Measurements from ENCODE around the gene MYOM1.

MYOM1 gene

GRCh38 chr18:3216987-3217386 is 2.8 kb downstream of the MYOM1 start:
- no peaks in the 10 kb centered on the region for H3K9me3 ChIP-seq (ENCODE audit: insufficient read depth, low read length)
- DNase-seq (ENCODE audit: low read depth, low spot score), result no peak
- no peaks in the 10 kb centered on the region for H3K27me3 ChIP-seq (ENCODE audit: insufficient read depth, insufficient read length)
- TF ChIP-seq YY1 (IDR thresholded peaks at IDR 0.05; ENCODE audit: insufficient read depth, insufficient read length), result no peak
- no peak for TF ChIP-seq ZNF274 (IDR thresholded peaks at IDR 0.05; ENCODE audit: low read depth, low read length)
- TF ChIP-seq SUZ12 (IDR thresholded peaks at IDR 0.05; ENCODE audit: extremely low read depth, insufficient read depth, insufficient read length), result no peak
- no peak overlapping the region for H3K9ac ChIP-seq (ENCODE audit: insufficient read length, low read depth)
- no peaks in the 10 kb centered on the region for H3K4me1 ChIP-seq (ENCODE audit: insufficient read depth, insufficient read length)
- no peak overlapping the region for H3K4me3 ChIP-seq (ENCODE audit: insufficient read length, low read depth)
- no peaks in the 10 kb centered on the region for H3K36me3 ChIP-seq (ENCODE audit: insufficient read depth, insufficient read length, low read length)

- Histone ChIP-seq H3K4me1 (ENCODE audit: insufficient read depth, insufficient read length) (no peaks in the 10 kb centered on the region), H3K4me3 (ENCODE audit: insufficient read length, low read depth) (no peak overlapping the region), H3K9me3 (ENCODE audit: insufficient read depth, low read length) (no peaks in the 10 kb centered on the region), H3K9ac (ENCODE audit: insufficient read length, low read depth) (no peak overlapping the region), H3K27me3 (ENCODE audit: insufficient read depth, insufficient read length) (no peaks in the 10 kb centered on the region), H3K36me3 (ENCODE audit: insufficient read depth, insufficient read length, low read length) (no peaks in the 10 kb centered on the region)
- DNase-seq (ENCODE audit: low read depth, low spot score), result no peak
- no peak for TF ChIP-seq ZNF274 (IDR thresholded peaks at IDR 0.05; ENCODE audit: low read depth, low read length)
- no peak for TF ChIP-seq SUZ12 (IDR thresholded peaks at IDR 0.05; ENCODE audit: extremely low read depth, insufficient read depth, insufficient read length)
- TF ChIP-seq YY1 (IDR thresholded peaks at IDR 0.05; ENCODE audit: insufficient read depth, insufficient read length), result no peak
Measured at GRCh38 chr18:3214855-3215637, 4.7 kb downstream of the MYOM1 start.

- Histone ChIP-seq H3K27me3 (ENCODE audit: insufficient read depth, insufficient read length) (no peaks in the 10 kb centered on the region), H3K4me1 (ENCODE audit: insufficient read depth, insufficient read length) (no peaks in the 10 kb centered on the region), H3K36me3 (ENCODE audit: insufficient read depth, insufficient read length, low read length) (no peaks in the 10 kb centered on the region), H3K9ac (ENCODE audit: insufficient read length, low read depth) (no peak overlapping the region), H3K4me3 (ENCODE audit: insufficient read length, low read depth) (no peak overlapping the region), H3K9me3 (ENCODE audit: insufficient read depth, low read length) (no peaks in the 10 kb centered on the region)
- no peak for TF ChIP-seq YY1 (IDR thresholded peaks at IDR 0.05; ENCODE audit: insufficient read depth, insufficient read length)
- no peak for TF ChIP-seq ZNF274 (IDR thresholded peaks at IDR 0.05; ENCODE audit: low read depth, low read length)
- no peak for TF ChIP-seq SUZ12 (IDR thresholded peaks at IDR 0.05; ENCODE audit: extremely low read depth, insufficient read depth, insufficient read length)
- DNase-seq (ENCODE audit: low read depth, low spot score), result no peak
Measured at GRCh38 chr18:3213300-3214059, 6.3 kb downstream of the MYOM1 start.

DNA sequence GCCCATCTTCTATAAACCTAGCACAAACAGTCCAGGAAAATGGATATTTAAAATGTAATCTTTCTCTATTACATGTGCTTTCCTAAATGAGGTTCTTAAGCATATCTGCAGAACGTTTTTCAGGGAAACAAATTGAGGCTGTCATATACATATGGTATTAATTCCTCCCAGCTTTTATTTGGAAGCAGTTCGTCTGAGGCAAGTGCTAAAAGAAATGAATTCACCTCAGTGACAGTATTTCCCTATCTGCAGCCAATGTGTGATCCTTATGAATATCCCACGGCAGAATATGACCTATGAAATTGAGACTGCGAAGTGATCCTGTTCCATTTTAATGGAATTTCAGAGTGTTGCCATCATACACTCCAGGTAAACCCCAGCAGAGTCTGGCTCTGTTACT is 7.1 kb downstream of the MYOM1 start:
- Histone ChIP-seq H3K4me3 (ENCODE audit: insufficient read length, low read depth) (no peak overlapping the region), H3K9ac (ENCODE audit: insufficient read length, low read depth) (no peak overlapping the region), H3K4me1 (ENCODE audit: insufficient read depth, insufficient read length) (no peaks in the 10 kb centered on the region), H3K36me3 (ENCODE audit: insufficient read depth, insufficient read length, low read length) (no peaks in the 10 kb centered on the region), H3K27me3 (ENCODE audit: insufficient read depth, insufficient read length) (no peaks in the 10 kb centered on the region), H3K9me3 (ENCODE audit: insufficient read depth, low read length) (no peaks in the 10 kb centered on the region)
- no peak for DNase-seq (ENCODE audit: low read depth, low spot score)
- TF ChIP-seq SUZ12 (IDR thresholded peaks at IDR 0.05; ENCODE audit: extremely low read depth, insufficient read depth, insufficient read length), result no peak
- TF ChIP-seq YY1 (IDR thresholded peaks at IDR 0.05; ENCODE audit: insufficient read depth, insufficient read length), result no peak
- TF ChIP-seq ZNF274 (IDR thresholded peaks at IDR 0.05; ENCODE audit: low read depth, low read length), result no peak

GRCh38 chr18:3211236-3211992 is 8.4 kb downstream of the MYOM1 start:
- no peaks in the 10 kb centered on the region for H3K4me1 ChIP-seq (ENCODE audit: insufficient read depth, insufficient read length)

GRCh38 chr18:3209859-3210569 is 9.8 kb downstream of the MYOM1 start:
- Histone ChIP-seq H3K36me3 (ENCODE audit: insufficient read depth, insufficient read length, low read length) (no peaks in the 10 kb centered on the region), H3K4me3 (ENCODE audit: insufficient read length, low read depth) (no peak overlapping the region), H3K4me1 (ENCODE audit: insufficient read depth, insufficient read length) (no peaks in the 10 kb centered on the region), H3K27me3 (ENCODE audit: insufficient read depth, insufficient read length) (no peaks in the 10 kb centered on the region), H3K9me3 (ENCODE audit: insufficient read depth, low read length) (peaks cover 4% of the 10 kb centered on the region; the same call in 1 of the 2 replicates), H3K9ac (ENCODE audit: insufficient read length, low read depth) (no peak overlapping the region)
- DNase-seq (ENCODE audit: low read depth, low spot score), result no peak
- no peak for TF ChIP-seq SUZ12 (IDR thresholded peaks at IDR 0.05; ENCODE audit: extremely low read depth, insufficient read depth, insufficient read length)
- no peak for TF ChIP-seq ZNF274 (IDR thresholded peaks at IDR 0.05; ENCODE audit: low read depth, low read length)

More at GRCh38 chr18:3211236-3211992, 8.4 kb downstream of the MYOM1 start:
- H3K27me3 ChIP-seq (ENCODE audit: insufficient read depth, insufficient read length), result no peaks in the 10 kb centered on the region
- TF ChIP-seq SUZ12 (IDR thresholded peaks at IDR 0.05; ENCODE audit: extremely low read depth, insufficient read depth, insufficient read length) (no peak), ZNF274 (IDR thresholded peaks at IDR 0.05; ENCODE audit: low read depth, low read length) (no peak), YY1 (IDR thresholded peaks at IDR 0.05; ENCODE audit: insufficient read depth, insufficient read length) (no peak)
- DNase-seq (ENCODE audit: low read depth, low spot score), result no peak
- H3K4me3 ChIP-seq (ENCODE audit: insufficient read length, low read depth), result no peak overlapping the region
- no peaks in the 10 kb centered on the region for H3K9me3 ChIP-seq (ENCODE audit: insufficient read depth, low read length)
- no peak overlapping the region for H3K9ac ChIP-seq (ENCODE audit: insufficient read length, low read depth)
- H3K36me3 ChIP-seq (ENCODE audit: insufficient read depth, insufficient read length, low read length), result no peaks in the 10 kb centered on the region
